ENCODE data around the gene ZSCAN10.
A peak's percentile ranks its signal among the peaks of the same experiment; 100 is the strongest.

Gene ZSCAN10

GRCh38 chr16:3066440-3066748, 32.7 kb downstream of the ZSCAN10 start:
- Histone ChIP-seq H3K4me1 (ENCODE audit: low read length) (peaks cover 9% of the 10 kb centered on the region; the same call in 1 of the 2 replicates), H3K4me3 (ENCODE audit: low read length) (no peak overlapping the region), H3K9me2 (replicated peaks; ENCODE audit: insufficient read depth, low read length) (no peaks in the 10 kb centered on the region), H2AFZ (ENCODE audit: low read length) (no peak overlapping the region), H3K4me2 (ENCODE audit: low read depth, low read length) (no peak overlapping the region), H3K79me2 (ENCODE audit: low read length) (no peaks in the 10 kb centered on the region), H3F3A (ENCODE audit: insufficient read depth, low read length) (no peaks in the 10 kb centered on the region), H3K27ac (ENCODE audit: low read length) (no peak overlapping the region), H3K9me3 (replicated peaks; ENCODE audit: insufficient read depth, low read length) (no peaks in the 10 kb centered on the region), H4K20me1 (ENCODE audit: insufficient read depth, low read length) (no peaks in the 10 kb centered on the region), H3K36me3 (replicated peaks; ENCODE audit: insufficient read depth, low read length) (no peaks in the 10 kb centered on the region), H3K9ac (ENCODE audit: low read length) (no peak overlapping the region), H3K27me3 (replicated peaks; ENCODE audit: insufficient read depth, low read length) (peaks cover 52% of the 10 kb centered on the region)
- TF ChIP-seq EZH2 (optimal IDR thresholded peaks at IDR 0.05; ENCODE audit: low read depth, low read length) (no peak), CTCF (IDR thresholded peaks at IDR 0.05; ENCODE audit: low read length) (no peak), EZH2phosphoT487 (IDR thresholded peaks at IDR 0.05; ENCODE audit: low read length) (no peak)
- DNase-seq, result no peak

GRCh38 chr16:3065742-3066439, 33.2 kb downstream of the ZSCAN10 start:
- TF ChIP-seq CTCF (IDR thresholded peaks at IDR 0.05; ENCODE audit: low read length) (no peak), EZH2 (optimal IDR thresholded peaks at IDR 0.05; ENCODE audit: low read depth, low read length) (no peak), EZH2phosphoT487 (IDR thresholded peaks at IDR 0.05; ENCODE audit: low read length) (no peak)
- peaks cover 54% of the 10 kb centered on the region for H3K27me3 ChIP-seq (replicated peaks; ENCODE audit: insufficient read depth, low read length)
- H3K36me3 ChIP-seq (replicated peaks; ENCODE audit: insufficient read depth, low read length), result no peaks in the 10 kb centered on the region
- no peaks in the 10 kb centered on the region for H4K20me1 ChIP-seq (ENCODE audit: insufficient read depth, low read length)
- DNase-seq, result no peak
- no peaks in the 10 kb centered on the region for H3K9me3 ChIP-seq (replicated peaks; ENCODE audit: insufficient read depth, low read length)
- H3K79me2 ChIP-seq (ENCODE audit: low read length), result no peaks in the 10 kb centered on the region
- no peak overlapping the region; the same call in 1 of the 2 replicates for H2AFZ ChIP-seq (ENCODE audit: low read length)
- no peak overlapping the region for H3K27ac ChIP-seq (ENCODE audit: low read length)
- no peak overlapping the region; the same call in 1 of the 2 replicates for H3K4me2 ChIP-seq (ENCODE audit: low read depth, low read length)
- no peaks in the 10 kb centered on the region for H3K9me2 ChIP-seq (replicated peaks; ENCODE audit: insufficient read depth, low read length)
- no peak overlapping the region for H3K9ac ChIP-seq (ENCODE audit: low read length)
- no peak overlapping the region for H3K4me3 ChIP-seq (ENCODE audit: low read length)
- H3F3A ChIP-seq (ENCODE audit: insufficient read depth, low read length), result no peaks in the 10 kb centered on the region
- peaks cover 9% of the 10 kb centered on the region; the same call in 1 of the 2 replicates for H3K4me1 ChIP-seq (ENCODE audit: low read length)

GRCh38 chr16:3065069-3065741, 33.9 kb downstream of the ZSCAN10 start, which contains the start of gene IL32:
Gene IL32 (plus strand): TSS chr16:3065640. CDS start chr16:3065812, 172 bp downstream.
- Histone ChIP-seq H3K9me3 (replicated peaks; ENCODE audit: insufficient read depth, low read length) (no peaks in the 10 kb centered on the region), H3K9me2 (replicated peaks; ENCODE audit: insufficient read depth, low read length) (no peaks in the 10 kb centered on the region), H3K4me3 (ENCODE audit: low read length) (no peak within 1 kb of the TSS), H2AFZ (ENCODE audit: low read length) (peak within 1 kb of the TSS; percentile 31; the same call in 1 of the 2 replicates), H3K4me2 (ENCODE audit: low read depth, low read length) (no peak within 1 kb of the TSS; the same call in 1 of the 2 replicates), H3K27me3 (replicated peaks; ENCODE audit: insufficient read depth, low read length) (peaks cover 61% of the 10 kb centered on the region), H3K36me3 (replicated peaks; ENCODE audit: insufficient read depth, low read length) (no peaks in the 10 kb centered on the region), H3K4me1 (ENCODE audit: low read length) (peaks cover 9% of the 10 kb centered on the region; the same call in 1 of the 2 replicates), H3F3A (ENCODE audit: insufficient read depth, low read length) (no peaks in the 10 kb centered on the region), H3K27ac (ENCODE audit: low read length) (no peak within 1 kb of the TSS), H4K20me1 (ENCODE audit: insufficient read depth, low read length) (no peaks in the 10 kb centered on the region), H3K79me2 (ENCODE audit: low read length) (no peaks in the 10 kb centered on the region), H3K9ac (ENCODE audit: low read length) (no peak within 1 kb of the TSS)
- no peak for DNase-seq
- TF ChIP-seq EZH2phosphoT487 (IDR thresholded peaks at IDR 0.05; ENCODE audit: low read length), result no peak
- no peak for TF ChIP-seq EZH2 (optimal IDR thresholded peaks at IDR 0.05; ENCODE audit: low read depth, low read length)
- TF ChIP-seq CTCF (IDR thresholded peaks at IDR 0.05; ENCODE audit: low read length), result no peak

Measured in MM.1S (cell line).